ENCODE measurements around the gene AP4E1.
A peak's percentile ranks its signal among the peaks of the same experiment; 100 is the strongest.
"Not testable (repeated sequence)": the region's sequence is repeated elsewhere in the genome, so short reads cannot be mapped to it uniquely, and the experiment has no call there.

Gene AP4E1

GRCh38 chr15:50890751-50891150, 17.7 kb upstream of the AP4E1 start:
- DNase-seq, result no peak

- DNase-seq, result no peak
These were observed 17.3 kb upstream of the AP4E1 start for GRCh38 chr15:50891159-50891558.

- no peak for DNase-seq
These were observed 14.5 kb upstream of the AP4E1 start for GRCh38 chr15:50893976-50894375.

GRCh38 chr15:50901390-50901789, 7.1 kb upstream of the AP4E1 start:
- DNase-seq, result not testable (repeated sequence)

GRCh38 chr15:50904211-50904610, 4.3 kb upstream of the AP4E1 start:
- no peak for DNase-seq

GRCh38 chr15:50905055-50905454, 3.4 kb upstream of the AP4E1 start:
- DNase-seq, result no peak

- peak in 1 of 3 experiments; percentile 3 for DNase-seq
These were observed 1.4 kb upstream of the AP4E1 start for GRCh38 chr15:50906954-50907600.

GRCh38 chr15:50907601-50908208, 778 bp upstream of the AP4E1 start:
- DNase-seq, result peak; percentile 18 to 75 (median 59)

- peak in 1 of 3 experiments; percentile 17 for DNase-seq
These were observed 481 bp downstream of the AP4E1 start for GRCh38 chr15:50909010-50909317.

- not testable (repeated sequence) for DNase-seq
These were observed 1.9 kb downstream of the AP4E1 start for GRCh38 chr15:50910426-50910795.

- no peak for DNase-seq
These were observed 2.5 kb downstream of the AP4E1 start for GRCh38 chr15:50911001-50911400.

- no peak for DNase-seq
These were observed 3.1 kb downstream of the AP4E1 start for GRCh38 chr15:50911621-50912020.

GRCh38 chr15:50916400-50916799, 7.9 kb downstream of the AP4E1 start:
- DNase-seq, result no peak

GRCh38 chr15:50919359-50919758, 10.9 kb downstream of the AP4E1 start:
- not testable (repeated sequence) for DNase-seq

GRCh38 chr15:50925281-50925680, 16.8 kb downstream of the AP4E1 start:
- no peak for DNase-seq

GRCh38 chr15:50929062-50929461, 20.6 kb downstream of the AP4E1 start:
- DNase-seq, result no peak

- DNase-seq, result no peak
These were observed 22.3 kb downstream of the AP4E1 start for GRCh38 chr15:50930792-50931191.

- no peak for DNase-seq
These were observed 24.9 kb downstream of the AP4E1 start for GRCh38 chr15:50933341-50933740.

GRCh38 chr15:50938525-50938924, 30.0 kb downstream of the AP4E1 start:
- DNase-seq, result no peak

- no peak for DNase-seq
These were observed 31.4 kb downstream of the AP4E1 start for GRCh38 chr15:50939911-50940310.

GRCh38 chr15:50940506-50940905, 32.0 kb downstream of the AP4E1 start:
- DNase-seq, result no peak

- no peak for DNase-seq
These were observed 35.2 kb downstream of the AP4E1 start for GRCh38 chr15:50943638-50944037.

- DNase-seq, result no peak
These were observed 36.2 kb downstream of the AP4E1 start for GRCh38 chr15:50944672-50945071.

- DNase-seq, result peak in 1 of 3 experiments; percentile 1
These were observed 37.2 kb downstream of the AP4E1 start for GRCh38 chr15:50945725-50946124.

- DNase-seq, result not testable (repeated sequence)
These were observed 42.3 kb downstream of the AP4E1 start for GRCh38 chr15:50950745-50951144.

Measured in NCI-H1417 (cell line).